H9 (cell line): ENCODE results near the gene HDAC7. TPM values are rescaled to one million over a fixed set of nuclear protein-coding genes. Genes with fewer than 3 reads are reported as not detected.
A peak's percentile ranks its signal among the peaks of the same experiment; 100 is the strongest.

Source experiments
- DNase-seq: peaks from one replicate; pipeline ENCODE4 v3.0.0-alpha.2; 2017
- H2AFZ ChIP-seq: one replicate; pipeline ENCODE4 v1.6.1; 2013; ENCODE audit warnings: mild to moderate bottlenecking, low read length, control low read depth, moderate library complexity
- H2AK5ac ChIP-seq: 2 replicates; pipeline ENCODE4 v1.6.1; 2013; ENCODE audit warnings: low read length, control low read depth, mixed read lengths; ENCODE audit not compliant: insufficient read length
- H2BK120ac ChIP-seq: one replicate; pipeline ENCODE4 v1.6.1; 2013; ENCODE audit warnings: low read depth, mild to moderate bottlenecking, low read length, control low read depth, inconsistent platforms; ENCODE audit not compliant: poor library complexity, severe bottlenecking
- H2BK12ac ChIP-seq: 2 replicates; pipeline ENCODE4 v1.6.1; 2013; ENCODE audit warnings: low read length, control low read depth, mixed read lengths, low read depth; ENCODE audit not compliant: insufficient read length
- H2BK15ac ChIP-seq: 2 replicates; pipeline ENCODE4 v1.6.1; 2013; ENCODE audit warnings: low read depth, low read length, control low read depth
- H2BK20ac ChIP-seq: one replicate; pipeline ENCODE4 v1.6.1; 2013; ENCODE audit warnings: low read depth, mild to moderate bottlenecking, low read length, control low read depth, inconsistent platforms; ENCODE audit not compliant: poor library complexity, severe bottlenecking
- H2BK5ac ChIP-seq: 2 replicates; pipeline ENCODE4 v1.6.1; 2013; ENCODE audit warnings: low read length, control low read depth, mixed read lengths; ENCODE audit not compliant: insufficient read length
- H3K14ac ChIP-seq: 2 replicates; pipeline ENCODE4 v1.6.1; 2013; ENCODE audit warnings: low read length, control low read depth; ENCODE audit not compliant: insufficient read depth
- H3K18ac ChIP-seq: 2 replicates; pipeline ENCODE4 v1.6.1; 2013; ENCODE audit warnings: low read depth, mild to moderate bottlenecking, mixed read lengths, low read length, control low read depth; ENCODE audit not compliant: insufficient read length
- H3K23ac ChIP-seq: 2 replicates; pipeline ENCODE4 v1.6.1; 2013; ENCODE audit warnings: low read length, control low read depth, mixed read lengths, low read depth; ENCODE audit not compliant: insufficient read length
- H3K23me2 ChIP-seq: 2 replicates; pipeline ENCODE4 v1.6.1; 2013; ENCODE audit warnings: low read depth, mild to moderate bottlenecking, mixed read lengths, low read length, control low read depth; ENCODE audit not compliant: insufficient read length, poor library complexity, severe bottlenecking
- H3K27ac ChIP-seq: 2 replicates; pipeline ENCODE4 v1.5.1; 2013; ENCODE audit warnings: low read length, control low read depth, mixed read lengths, low read depth; ENCODE audit not compliant: insufficient read length
- H3K27me3 ChIP-seq: 2 replicates; pipeline ENCODE4 v1.6.1; 2013; ENCODE audit warnings: low read length, control low read depth, inconsistent platforms; ENCODE audit not compliant: insufficient read depth
- H3K4ac ChIP-seq: 2 replicates; pipeline ENCODE4 v1.6.1; 2013; ENCODE audit warnings: low read depth, mild to moderate bottlenecking, control low read depth, inconsistent platforms, low read length, moderate library complexity
- H3K4me1 ChIP-seq: 2 replicates; pipeline ENCODE4 v1.6.1; 2013; ENCODE audit warnings: low read length, control low read depth, inconsistent platforms; ENCODE audit not compliant: insufficient read depth
- H3K4me2 ChIP-seq: 2 replicates; pipeline ENCODE4 v1.6.1; 2013; ENCODE audit warnings: low read length, control low read depth, mixed read lengths; ENCODE audit not compliant: insufficient read length, insufficient read depth
- H3K56ac ChIP-seq: 2 replicates; pipeline ENCODE4 v1.6.1; 2013; ENCODE audit warnings: low read depth, mild to moderate bottlenecking, mixed read lengths, low read length, control low read depth; ENCODE audit not compliant: insufficient read length
- H3K79me1 ChIP-seq: 2 replicates; pipeline ENCODE4 v1.6.1; 2013; ENCODE audit warnings: low read depth, mild to moderate bottlenecking, moderate library complexity, low read length, control low read depth, inconsistent platforms; ENCODE audit not compliant: insufficient read depth, poor library complexity, severe bottlenecking
- H3K79me2 ChIP-seq: 2 replicates; pipeline ENCODE4 v1.6.1; 2013; ENCODE audit warnings: low read length, control low read depth, inconsistent platforms; ENCODE audit not compliant: insufficient read depth
- H3K9ac ChIP-seq: 2 replicates; pipeline ENCODE4 v1.6.1; 2013; ENCODE audit warnings: low read length, control low read depth, mixed read lengths; ENCODE audit not compliant: insufficient read length; ENCODE audit errors: extremely low read depth
- H3K9me3 ChIP-seq: one replicate; pipeline ENCODE4 v1.6.1; 2013; ENCODE audit warnings: low read depth, low read length, inconsistent platforms; ENCODE audit not compliant: control insufficient read depth
- H3T11ph ChIP-seq: one replicate; pipeline ENCODE4 v1.6.1; 2013; ENCODE audit warnings: mild to moderate bottlenecking, low read length, control low read depth, inconsistent platforms
- H4K20me1 ChIP-seq: one replicate; pipeline ENCODE4 v1.6.1; 2013; ENCODE audit not compliant: control insufficient read depth, insufficient read length, insufficient read depth
- H4K5ac ChIP-seq: 2 replicates; pipeline ENCODE4 v1.6.1; 2013; ENCODE audit warnings: low read depth, mild to moderate bottlenecking, mixed read lengths, low read length, control low read depth; ENCODE audit not compliant: insufficient read length
- H4K8ac ChIP-seq: replicated peaks from 2 replicates; pipeline ENCODE4 v1.6.1; 2013; ENCODE audit warnings: low read length, control low read depth, mixed read lengths, low read depth; ENCODE audit not compliant: insufficient read length
- H4K91ac ChIP-seq: 2 replicates; pipeline ENCODE4 v1.6.1; 2013; ENCODE audit warnings: low read depth, mild to moderate bottlenecking, moderate library complexity, mixed read lengths, low read length, control low read depth; ENCODE audit not compliant: insufficient read length
- H3K27ac Mint-ChIP-seq, 3 experiments: 2 replicates in 2 of 3; 3 replicates in 1 of 3; pipeline ENCODE4 v1.8.0; 2020 to 2021; ENCODE audit warnings: mixed read lengths in 3 of 3, mild to moderate bottlenecking in 1 of 3, moderate library complexity in 1 of 3
- H3K27me3 Mint-ChIP-seq: 2 replicates; pipeline ENCODE4 v1.8.0; 2021; ENCODE audit warnings: low read depth, mild to moderate bottlenecking, moderate library complexity, mixed read lengths
- H3K36me3 Mint-ChIP-seq, 3 experiments: 2 replicates in 2 of 3; 3 replicates in 1 of 3; pipeline ENCODE4 v1.8.0; 2020 to 2021; ENCODE audit warnings: low read depth in 3 of 3, mixed read lengths in 3 of 3; ENCODE audit not compliant: insufficient read depth in 1 of 3
- H3K4me1 Mint-ChIP-seq, 2 experiments: 2 replicates each; pipeline ENCODE4 v1.8.0; 2020; ENCODE audit warnings: mixed read lengths in 2 of 2
- H3K4me3 Mint-ChIP-seq, 2 experiments: 2 replicates in 1 of 2; 3 replicates in 1 of 2; pipeline ENCODE4 v1.8.0; 2020 to 2021; ENCODE audit warnings: mild to moderate bottlenecking in 2 of 2, mixed read lengths in 2 of 2, moderate library complexity in 1 of 2
- H3K9me3 Mint-ChIP-seq, 2 experiments: 2 replicates in 1 of 2; 3 replicates in 1 of 2; pipeline ENCODE4 v1.8.0; 2020; ENCODE audit warnings: mild to moderate bottlenecking in 2 of 2, mixed read lengths in 2 of 2, moderate library complexity in 1 of 2
- WGBS: extraction: QIAGEN DNeasy Blood & Tissue Kit; methylation state at CpG from one replicate; pipeline ENCODE4 v1.1.7; 2013; ENCODE audit warnings: missing lambda C conversion rate, low lambda C conversion rate, mixed read lengths; ENCODE audit not compliant: insufficient read length; ENCODE audit errors: extremely low coverage; 5-methylcytosine and 5-hydroxymethylcytosine counted together
- total RNA-seq: library from RNA; stranded (reverse); gene quantifications from 2 replicates; pipeline ENCODE4 v1.2.1, GENCODE V29; 2021
- TF ChIP-seq, protein P1 (sequence below): fragments of 200-600 bp; sonication (generic); conservative IDR thresholded peaks from 3 replicates; pipeline ENCODE4 v1.8.0; 2021; ENCODE audit warnings: antibody characterized with exemption, mild to moderate bottlenecking

The HDAC7 gene
- total RNA-seq, 1 experiment from 2014 or later = 72.1 TPM

DNA sequence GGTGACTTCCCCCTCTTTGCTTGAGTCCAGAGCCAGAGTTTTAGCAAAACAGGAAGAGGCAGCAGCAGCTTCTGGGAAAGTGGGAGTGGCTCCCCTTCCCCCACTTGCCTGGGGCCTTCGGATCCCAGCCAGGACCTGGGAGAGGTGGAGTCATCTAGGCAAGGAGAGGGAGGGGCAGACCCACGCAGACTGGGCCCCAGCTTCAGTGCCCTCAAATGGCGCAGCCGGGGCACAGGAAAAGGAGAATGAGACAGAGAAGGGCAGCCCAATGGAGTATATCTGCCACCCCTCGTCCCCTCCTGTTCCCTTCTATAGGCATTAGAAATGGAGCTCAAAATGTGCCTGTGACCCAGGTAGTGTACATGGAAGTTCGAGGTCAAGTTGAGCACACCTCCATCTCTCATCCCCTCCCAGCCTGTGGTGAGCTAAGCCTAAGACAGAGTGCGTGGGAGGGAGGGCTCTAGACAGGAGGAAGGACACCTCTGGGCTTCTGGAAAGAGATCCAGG lies 9.3 kb upstream of the HDAC7 start:
- Histone ChIP-seq H3K4me1 (0 out of 2 replicates have a peak, but pooled peaks cover 7% of the 10 kb centered on the region), H3K4ac (no peak overlapping the region), H3K56ac (no peak overlapping the region), H3K79me1 (no peaks in the 10 kb centered on the region), H3K23me2 (no peaks in the 10 kb centered on the region), H2BK20ac (no peak overlapping the region), H4K5ac (no peak overlapping the region), H2BK15ac (0 out of 2 replicates have a peak overlapping the region, but pooled peaks have one; percentile 2), H3K27me3 (no peaks in the 10 kb centered on the region), H2BK5ac (no peak overlapping the region), H3T11ph (no peak overlapping the region), H3K23ac (no peak overlapping the region), H3K9ac (no peak overlapping the region), H2AK5ac (no peak overlapping the region), H2BK12ac (no peak overlapping the region), H3K14ac (peak overlapping the region; percentile 57; the same call in 1 of the 2 replicates), H4K20me1 (no peaks in the 10 kb centered on the region), H3K27ac (no peak overlapping the region), H3K79me2 (no peaks in the 10 kb centered on the region), H4K8ac (no peak overlapping the region), H3K9me3 (no peaks in the 10 kb centered on the region), H3K18ac (peak overlapping the region; percentile 51), H2AFZ (peak overlapping the region; percentile 11), H3K4me2 (peak overlapping the region; percentile 4), H4K91ac (no peak overlapping the region), H2BK120ac (no peak overlapping the region)
- H3K27me3 Mint-ChIP-seq = no peaks in the 10 kb centered on the region; the same call in 1 of the 2 replicates
- TF ChIP-seq, protein P1, sequence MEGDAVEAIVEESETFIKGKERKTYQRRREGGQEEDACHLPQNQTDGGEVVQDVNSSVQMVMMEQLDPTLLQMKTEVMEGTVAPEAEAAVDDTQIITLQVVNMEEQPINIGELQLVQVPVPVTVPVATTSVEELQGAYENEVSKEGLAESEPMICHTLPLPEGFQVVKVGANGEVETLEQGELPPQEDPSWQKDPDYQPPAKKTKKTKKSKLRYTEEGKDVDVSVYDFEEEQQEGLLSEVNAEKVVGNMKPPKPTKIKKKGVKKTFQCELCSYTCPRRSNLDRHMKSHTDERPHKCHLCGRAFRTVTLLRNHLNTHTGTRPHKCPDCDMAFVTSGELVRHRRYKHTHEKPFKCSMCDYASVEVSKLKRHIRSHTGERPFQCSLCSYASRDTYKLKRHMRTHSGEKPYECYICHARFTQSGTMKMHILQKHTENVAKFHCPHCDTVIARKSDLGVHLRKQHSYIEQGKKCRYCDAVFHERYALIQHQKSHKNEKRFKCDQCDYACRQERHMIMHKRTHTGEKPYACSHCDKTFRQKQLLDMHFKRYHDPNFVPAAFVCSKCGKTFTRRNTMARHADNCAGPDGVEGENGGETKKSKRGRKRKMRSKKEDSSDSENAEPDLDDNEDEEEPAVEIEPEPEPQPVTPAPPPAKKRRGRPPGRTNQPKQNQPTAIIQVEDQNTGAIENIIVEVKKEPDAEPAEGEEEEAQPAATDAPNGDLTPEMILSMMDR = no peak
- peaks cover 26 to 40% of the 10 kb centered on the region in 2 experiments for H3K4me1 Mint-ChIP-seq
- no peaks in the 10 kb centered on the region; a peak in 2 of 5 replicates for H3K9me3 Mint-ChIP-seq
- peak overlapping the region in 1 of 3 experiments; percentile 83; a peak in 1 of 7 replicates for H3K27ac Mint-ChIP-seq
- H3K4me3 Mint-ChIP-seq = no peak overlapping the region
- no CpG with 5 or more reads among the region's 7 CpGs for WGBS
- no peaks in the 10 kb centered on the region for H3K36me3 Mint-ChIP-seq
- DNase-seq = peak; percentile 83
